ENCODE measurements around the gene RABL3.

GRCh38 chr3:120699333-120699732, 43.0 kb downstream of the RABL3 start:
- TF ChIP-seq POLR2A (IDR thresholded peaks at IDR 0.05) (no peak), CTCF (IDR thresholded peaks at IDR 0.05 in 4 of 5, conservative IDR thresholded peaks at IDR 0.05 in 1 of 5) (no peak)

Measured in gastrocnemius medialis (tissue), 4 donors.